Measurements from ENCODE around the gene WDR86.

The WDR86 gene

DNA sequence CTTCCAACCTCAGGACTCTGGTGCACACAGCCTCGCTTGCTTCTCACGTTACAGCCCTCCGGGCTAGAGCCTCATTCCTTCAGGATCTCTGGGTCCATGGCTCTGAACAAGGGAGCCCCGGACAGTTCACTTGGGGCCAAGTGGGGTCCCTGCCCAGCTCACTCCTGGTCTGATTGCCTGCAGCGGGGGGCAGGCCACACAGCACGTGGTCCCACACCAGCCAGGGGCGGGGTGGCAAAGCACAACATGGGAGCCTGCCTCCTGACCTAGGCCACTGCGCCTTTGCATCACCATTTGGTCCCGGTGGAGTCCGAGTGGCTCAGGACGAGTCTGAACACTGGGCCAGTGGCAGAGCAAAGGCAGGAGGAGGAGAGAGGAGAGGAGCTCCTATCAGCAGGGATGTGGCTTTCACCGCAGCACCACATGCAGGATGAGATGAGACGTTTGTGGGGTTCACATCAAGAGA lies 43.5 kb upstream of the WDR86 start:
- ATAC-seq: no peak; the same call in 2 of the 3 replicates
- TF ChIP-seq ZNF565 (CRISPR knock-in tag; conservative IDR thresholded peaks at IDR 0.05; ENCODE audit: low read depth) (no peak), RARB (CRISPR knock-in tag; IDR thresholded peaks at IDR 0.05) (no peak), TCF4 (CRISPR knock-in tag; IDR thresholded peaks at IDR 0.05; ENCODE audit: borderline replicate concordance) (no peak), ZFP30 (CRISPR knock-in tag; IDR thresholded peaks at IDR 0.05) (no peak), ZNF70 (CRISPR knock-in tag; IDR thresholded peaks at IDR 0.05) (no peak)
- TF ChIP-seq, protein P1, sequence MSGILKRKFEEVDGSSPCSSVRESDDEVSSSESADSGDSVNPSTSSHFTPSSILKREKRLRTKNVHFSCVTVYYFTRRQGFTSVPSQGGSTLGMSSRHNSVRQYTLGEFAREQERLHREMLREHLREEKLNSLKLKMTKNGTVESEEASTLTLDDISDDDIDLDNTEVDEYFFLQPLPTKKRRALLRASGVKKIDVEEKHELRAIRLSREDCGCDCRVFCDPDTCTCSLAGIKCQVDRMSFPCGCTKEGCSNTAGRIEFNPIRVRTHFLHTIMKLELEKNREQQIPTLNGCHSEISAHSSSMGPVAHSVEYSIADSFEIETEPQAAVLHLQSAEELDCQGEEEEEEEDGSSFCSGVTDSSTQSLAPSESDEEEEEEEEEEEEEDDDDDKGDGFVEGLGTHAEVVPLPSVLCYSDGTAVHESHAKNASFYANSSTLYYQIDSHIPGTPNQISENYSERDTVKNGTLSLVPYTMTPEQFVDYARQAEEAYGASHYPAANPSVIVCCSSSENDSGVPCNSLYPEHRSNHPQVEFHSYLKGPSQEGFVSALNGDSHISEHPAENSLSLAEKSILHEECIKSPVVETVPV (CRISPR knock-in tag; IDR thresholded peaks at IDR 0.05): no peak

DNA sequence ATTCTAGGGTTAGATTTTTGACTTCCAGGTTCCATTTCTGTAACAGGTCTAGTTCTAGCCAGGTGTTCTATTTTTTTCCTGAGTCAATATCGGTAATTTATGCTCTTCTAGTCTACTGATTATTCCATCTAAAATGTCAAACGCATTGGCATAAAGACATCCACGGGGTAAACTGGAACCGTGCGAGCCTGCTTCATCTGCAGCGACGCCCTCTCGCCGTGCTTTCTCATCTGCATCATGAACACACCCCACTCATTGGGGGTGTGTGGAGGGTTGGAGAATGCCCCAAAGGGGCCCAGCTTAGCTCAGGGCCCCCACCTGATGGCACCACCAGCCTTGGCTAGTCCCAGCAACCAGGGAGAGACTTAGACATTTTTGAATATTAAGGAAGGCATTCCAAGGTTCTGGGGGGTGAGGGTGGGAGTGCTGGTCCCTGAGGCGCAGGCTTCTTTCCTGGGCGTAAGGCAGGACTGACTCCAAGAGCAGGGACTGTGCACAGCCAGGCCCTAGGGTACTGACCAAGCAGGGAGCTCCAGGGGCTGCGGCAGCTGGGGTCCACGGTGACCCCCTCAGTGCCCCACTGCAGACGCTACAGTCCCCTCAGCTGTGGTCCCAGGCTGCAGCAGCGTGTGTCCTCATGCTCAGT lies 43.0 kb upstream of the WDR86 start:
- TF ChIP-seq PPARA (CRISPR knock-in tag; IDR thresholded peaks at IDR 0.05; ENCODE audit: borderline replicate concordance): no peak
- TF ChIP-seq, protein P2, sequence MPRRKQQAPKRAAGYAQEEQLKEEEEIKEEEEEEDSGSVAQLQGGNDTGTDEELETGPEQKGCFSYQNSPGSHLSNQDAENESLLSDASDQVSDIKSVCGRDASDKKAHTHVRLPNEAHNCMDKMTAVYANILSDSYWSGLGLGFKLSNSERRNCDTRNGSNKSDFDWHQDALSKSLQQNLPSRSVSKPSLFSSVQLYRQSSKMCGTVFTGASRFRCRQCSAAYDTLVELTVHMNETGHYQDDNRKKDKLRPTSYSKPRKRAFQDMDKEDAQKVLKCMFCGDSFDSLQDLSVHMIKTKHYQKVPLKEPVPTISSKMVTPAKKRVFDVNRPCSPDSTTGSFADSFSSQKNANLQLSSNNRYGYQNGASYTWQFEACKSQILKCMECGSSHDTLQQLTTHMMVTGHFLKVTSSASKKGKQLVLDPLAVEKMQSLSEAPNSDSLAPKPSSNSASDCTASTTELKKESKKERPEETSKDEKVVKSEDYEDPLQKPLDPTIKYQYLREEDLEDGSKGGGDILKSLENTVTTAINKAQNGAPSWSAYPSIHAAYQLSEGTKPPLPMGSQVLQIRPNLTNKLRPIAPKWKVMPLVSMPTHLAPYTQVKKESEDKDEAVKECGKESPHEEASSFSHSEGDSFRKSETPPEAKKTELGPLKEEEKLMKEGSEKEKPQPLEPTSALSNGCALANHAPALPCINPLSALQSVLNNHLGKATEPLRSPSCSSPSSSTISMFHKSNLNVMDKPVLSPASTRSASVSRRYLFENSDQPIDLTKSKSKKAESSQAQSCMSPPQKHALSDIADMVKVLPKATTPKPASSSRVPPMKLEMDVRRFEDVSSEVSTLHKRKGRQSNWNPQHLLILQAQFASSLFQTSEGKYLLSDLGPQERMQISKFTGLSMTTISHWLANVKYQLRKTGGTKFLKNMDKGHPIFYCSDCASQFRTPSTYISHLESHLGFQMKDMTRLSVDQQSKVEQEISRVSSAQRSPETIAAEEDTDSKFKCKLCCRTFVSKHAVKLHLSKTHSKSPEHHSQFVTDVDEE (CRISPR knock-in tag; IDR thresholded peaks at IDR 0.05): no peak
- no peak for TF ChIP-seq ZC3H10 (CRISPR knock-in tag; IDR thresholded peaks at IDR 0.05)
- TF ChIP-seq ZNF565 (CRISPR knock-in tag; conservative IDR thresholded peaks at IDR 0.05; ENCODE audit: low read depth): no peak
- TF ChIP-seq SNAI2 (CRISPR knock-in tag; IDR thresholded peaks at IDR 0.05): no peak
- no peak for TF ChIP-seq BACH2 (CRISPR knock-in tag; IDR thresholded peaks at IDR 0.05; ENCODE audit: borderline replicate concordance)
- no peak for TF ChIP-seq RARB (CRISPR knock-in tag; IDR thresholded peaks at IDR 0.05)
- no peak for TF ChIP-seq CSDC2 (CRISPR knock-in tag; IDR thresholded peaks at IDR 0.05)
- no peak for TF ChIP-seq GLIS3 (CRISPR knock-in tag; IDR thresholded peaks at IDR 0.05)
- TF ChIP-seq, protein P1 (CRISPR knock-in tag; IDR thresholded peaks at IDR 0.05): no peak
- TF ChIP-seq TCF4 (CRISPR knock-in tag; IDR thresholded peaks at IDR 0.05; ENCODE audit: borderline replicate concordance): no peak
- no peak for TF ChIP-seq ZNF8 (CRISPR knock-in tag; IDR thresholded peaks at IDR 0.05)
- TF ChIP-seq OSR1 (CRISPR knock-in tag; IDR thresholded peaks at IDR 0.05): no peak
- no peak for TF ChIP-seq ESRRG (CRISPR knock-in tag; IDR thresholded peaks at IDR 0.05)
- TF ChIP-seq ZFP3 (CRISPR knock-in tag; IDR thresholded peaks at IDR 0.05): no peak
- no peak for TF ChIP-seq ZNF70 (CRISPR knock-in tag; IDR thresholded peaks at IDR 0.05)

DNA sequence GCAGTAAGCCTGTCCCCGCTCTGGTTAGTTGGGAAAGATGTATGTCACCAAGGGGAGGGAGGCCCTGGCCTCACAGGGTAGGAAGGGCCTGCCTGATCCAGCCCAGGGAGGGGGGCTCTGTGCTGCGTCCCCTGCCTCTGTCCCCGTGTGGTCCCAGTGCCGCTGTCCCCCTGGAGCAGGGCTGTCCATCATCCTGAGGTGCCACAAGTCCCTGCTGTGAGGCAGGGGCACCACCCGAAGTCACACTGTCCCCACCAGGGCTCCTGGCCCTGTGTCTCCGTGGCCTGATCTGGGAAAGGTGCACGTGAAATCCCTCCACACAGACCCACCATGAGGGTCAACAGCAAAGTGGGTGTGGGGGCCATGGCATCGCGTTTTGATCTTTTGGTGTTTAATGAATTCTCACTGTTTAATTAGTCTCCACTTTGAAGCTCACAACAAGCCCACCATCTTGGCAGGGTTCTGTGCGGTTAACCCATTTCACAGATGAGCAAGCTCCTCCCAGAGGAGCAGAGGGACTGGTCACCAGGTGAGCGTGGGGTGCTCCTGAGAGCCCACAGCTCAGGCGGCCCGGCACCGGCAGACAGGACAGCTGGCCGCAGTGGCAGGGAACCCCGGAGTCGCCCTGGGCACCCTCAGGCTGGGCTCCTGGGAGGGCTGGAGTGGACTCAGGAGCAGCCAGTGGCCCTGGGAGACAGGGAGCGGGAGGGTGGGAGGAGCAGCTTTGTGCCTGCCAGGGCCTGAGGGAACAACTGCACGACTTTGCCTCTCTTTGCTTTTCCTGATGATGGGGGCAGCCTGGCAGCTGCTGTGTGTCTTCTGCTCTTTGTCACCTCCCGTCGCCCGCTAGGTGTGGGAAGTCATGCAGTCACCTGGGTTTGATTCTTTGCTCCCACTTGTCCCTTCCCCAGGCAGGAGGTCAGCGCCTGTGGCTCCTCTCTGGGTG lies 42.1 kb upstream of the WDR86 start:
- no peak for ATAC-seq
- no peak for TF ChIP-seq BACH2 (CRISPR knock-in tag; IDR thresholded peaks at IDR 0.05; ENCODE audit: borderline replicate concordance)
- no peak for TF ChIP-seq PPARA (CRISPR knock-in tag; IDR thresholded peaks at IDR 0.05; ENCODE audit: borderline replicate concordance)
- no peak for TF ChIP-seq ISL1 (CRISPR knock-in tag; IDR thresholded peaks at IDR 0.05)
- TF ChIP-seq ZNF70 (CRISPR knock-in tag; IDR thresholded peaks at IDR 0.05): no peak
- TF ChIP-seq ESRRG (CRISPR knock-in tag; IDR thresholded peaks at IDR 0.05): no peak
- no peak for TF ChIP-seq SNAI2 (CRISPR knock-in tag; IDR thresholded peaks at IDR 0.05)
- TF ChIP-seq ZFP30 (CRISPR knock-in tag; IDR thresholded peaks at IDR 0.05): no peak
- TF ChIP-seq, protein P3, sequence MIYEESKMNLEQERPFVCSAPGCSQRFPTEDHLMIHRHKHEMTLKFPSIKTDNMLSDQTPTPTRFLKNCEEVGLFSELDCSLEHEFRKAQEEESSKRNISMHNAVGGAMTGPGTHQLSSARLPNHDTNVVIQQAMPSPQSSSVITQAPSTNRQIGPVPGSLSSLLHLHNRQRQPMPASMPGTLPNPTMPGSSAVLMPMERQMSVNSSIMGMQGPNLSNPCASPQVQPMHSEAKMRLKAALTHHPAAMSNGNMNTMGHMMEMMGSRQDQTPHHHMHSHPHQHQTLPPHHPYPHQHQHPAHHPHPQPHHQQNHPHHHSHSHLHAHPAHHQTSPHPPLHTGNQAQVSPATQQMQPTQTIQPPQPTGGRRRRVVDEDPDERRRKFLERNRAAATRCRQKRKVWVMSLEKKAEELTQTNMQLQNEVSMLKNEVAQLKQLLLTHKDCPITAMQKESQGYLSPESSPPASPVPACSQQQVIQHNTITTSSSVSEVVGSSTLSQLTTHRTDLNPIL (CRISPR knock-in tag; IDR thresholded peaks at IDR 0.05; ENCODE audit: low read depth): no peak
- no peak for TF ChIP-seq ZC3H10 (CRISPR knock-in tag; IDR thresholded peaks at IDR 0.05)
- TF ChIP-seq, protein P4, sequence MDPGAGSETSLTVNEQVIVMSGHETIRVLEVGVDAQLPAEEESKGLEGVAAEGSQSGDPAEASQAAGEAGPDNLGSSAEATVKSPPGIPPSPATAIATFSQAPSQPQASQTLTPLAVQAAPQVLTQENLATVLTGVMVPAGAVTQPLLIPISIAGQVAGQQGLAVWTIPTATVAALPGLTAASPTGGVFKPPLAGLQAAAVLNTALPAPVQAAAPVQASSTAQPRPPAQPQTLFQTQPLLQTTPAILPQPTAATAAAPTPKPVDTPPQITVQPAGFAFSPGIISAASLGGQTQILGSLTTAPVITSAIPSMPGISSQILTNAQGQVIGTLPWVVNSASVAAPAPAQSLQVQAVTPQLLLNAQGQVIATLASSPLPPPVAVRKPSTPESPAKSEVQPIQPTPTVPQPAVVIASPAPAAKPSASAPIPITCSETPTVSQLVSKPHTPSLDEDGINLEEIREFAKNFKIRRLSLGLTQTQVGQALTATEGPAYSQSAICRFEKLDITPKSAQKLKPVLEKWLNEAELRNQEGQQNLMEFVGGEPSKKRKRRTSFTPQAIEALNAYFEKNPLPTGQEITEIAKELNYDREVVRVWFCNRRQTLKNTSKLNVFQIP (CRISPR knock-in tag; IDR thresholded peaks at IDR 0.05; ENCODE audit: borderline replicate concordance, low read depth): no peak
- no peak for TF ChIP-seq RARB (CRISPR knock-in tag; IDR thresholded peaks at IDR 0.05)
- TF ChIP-seq ZNF8 (CRISPR knock-in tag; IDR thresholded peaks at IDR 0.05): no peak
- TF ChIP-seq, protein P2 (CRISPR knock-in tag; IDR thresholded peaks at IDR 0.05): no peak

More for the DNA sequence above, 43.0 kb upstream of the WDR86 start:
- ATAC-seq: no peak

All from SK-N-SH treated with all-trans-retinoic acid at 6 μM for 48 hours (cell line).